IPS DF 4.7 (cell line): ENCODE results near the gene TRAPPC6A.
"Not testable (repeated sequence)": the region's sequence is repeated elsewhere in the genome, so short reads cannot be mapped to it uniquely, and the experiment has no call there.

ENCODE experiments used
- DNase-seq: peaks from one replicate; pipeline ENCODE4 v3.0.0-alpha.2; 2013; ENCODE audit warnings: low spot score; ENCODE audit errors: extremely low read depth

Gene TRAPPC6A

GRCh38 chr19:45130888-45131615 is 47.0 kb downstream of the TRAPPC6A start:
- DNase-seq: no peak

GRCh38 chr19:45130236-45130635 is 47.8 kb downstream of the TRAPPC6A start:
- DNase-seq: no peak

GRCh38 chr19:45128806-45129205 is 49.2 kb downstream of the TRAPPC6A start:
- no peak for DNase-seq

- no peak for DNase-seq
These were observed 49.9 kb downstream of the TRAPPC6A start for GRCh38 chr19:45128146-45128545.

GRCh38 chr19:45126654-45127053 is 51.4 kb downstream of the TRAPPC6A start:
- DNase-seq: no peak

- peak; percentile 58 for DNase-seq
These were observed 52.0 kb downstream of the TRAPPC6A start for GRCh38 chr19:45125975-45126493.

- DNase-seq: no peak
These were observed 52.7 kb downstream of the TRAPPC6A start for GRCh38 chr19:45125360-45125759.

- no peak for DNase-seq
These were observed 54.0 kb downstream of the TRAPPC6A start for GRCh38 chr19:45124021-45124420.

- DNase-seq: no peak
These were observed 54.6 kb downstream of the TRAPPC6A start for GRCh38 chr19:45123440-45123850.

- no peak for DNase-seq
These were observed 55.2 kb downstream of the TRAPPC6A start for GRCh38 chr19:45122832-45123231.

GRCh38 chr19:45121827-45122345 is 56.2 kb downstream of the TRAPPC6A start:
- DNase-seq: no peak

GRCh38 chr19:45119582-45119981 is 58.5 kb downstream of the TRAPPC6A start:
- no peak for DNase-seq

- DNase-seq: not testable (repeated sequence)
These were observed 59.3 kb downstream of the TRAPPC6A start for GRCh38 chr19:45118591-45119355.

- no peak for DNase-seq
These were observed 59.9 kb downstream of the TRAPPC6A start for GRCh38 chr19:45118106-45118505.

- DNase-seq: no peak
These were observed 60.4 kb downstream of the TRAPPC6A start for GRCh38 chr19:45117671-45118070.

GRCh38 chr19:45117167-45117594 is 60.9 kb downstream of the TRAPPC6A start:
- no peak for DNase-seq

GRCh38 chr19:45115809-45116615 is 62.0 kb downstream of the TRAPPC6A start:
- DNase-seq: no peak

- no peak for DNase-seq
These were observed 63.9 kb downstream of the TRAPPC6A start for GRCh38 chr19:45114116-45114515.

GRCh38 chr19:45113628-45114027 is 64.4 kb downstream of the TRAPPC6A start:
- DNase-seq: no peak
